NCI-H1694 (cell line): Measurements from ENCODE around the gene LRGUK.
"Not testable (repeated sequence)": the region's sequence is repeated elsewhere in the genome, so short reads cannot be mapped to it uniquely, and the experiment has no call there.

Source experiments
- DNase-seq: peaks from one replicate; lab custom pipeline; 2025; lab: John Stamatoyannopoulos, UW

Gene LRGUK

DNA sequence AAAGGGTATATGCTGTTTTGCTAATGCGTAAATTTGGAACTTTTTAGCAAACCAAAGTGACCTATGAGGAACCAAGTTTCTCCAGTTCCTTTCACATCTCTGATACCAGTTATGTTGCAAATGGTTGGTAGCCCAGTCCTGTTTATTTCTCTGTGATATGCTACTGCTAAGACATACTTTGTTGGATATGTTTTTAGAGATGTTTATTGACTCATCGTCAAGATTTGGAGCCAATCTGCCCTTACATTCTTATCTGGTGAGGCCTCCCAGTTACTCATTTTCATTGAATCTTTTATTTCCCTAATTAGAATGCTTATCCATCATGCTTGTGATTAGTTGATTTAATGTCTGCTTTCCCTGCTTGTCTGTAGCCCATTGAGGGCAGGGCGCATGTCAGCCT is 58.9 kb downstream of the LRGUK start:
- no peak for DNase-seq

GRCh38 chr7:134186801-134187200 is 59.7 kb downstream of the LRGUK start:
- DNase-seq = no peak

DNA sequence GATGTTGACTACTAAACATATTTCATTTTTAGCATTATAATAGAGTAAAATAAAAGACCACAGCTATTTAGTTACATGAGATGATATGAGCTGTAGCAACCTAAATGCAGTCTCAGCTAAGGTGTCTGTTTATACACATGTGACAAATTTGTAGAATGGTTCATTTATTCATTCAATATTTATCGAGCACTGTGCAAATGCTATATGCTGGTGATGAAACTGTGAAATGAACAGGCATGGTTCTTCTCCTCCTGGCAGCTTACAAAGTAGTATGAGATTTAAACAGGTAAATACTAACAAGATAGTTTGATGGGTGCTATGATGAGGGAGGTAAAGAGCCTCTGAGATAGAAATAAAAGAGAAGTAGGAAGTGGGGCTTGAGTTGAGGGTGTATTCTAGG is 60.8 kb downstream of the LRGUK start:
- DNase-seq = no peak

- no peak for DNase-seq
These were observed 61.2 kb downstream of the LRGUK start for GRCh38 chr7:134188311-134188710.

- DNase-seq = no peak
These were observed 62.4 kb downstream of the LRGUK start for GRCh38 chr7:134189559-134189958.

DNA sequence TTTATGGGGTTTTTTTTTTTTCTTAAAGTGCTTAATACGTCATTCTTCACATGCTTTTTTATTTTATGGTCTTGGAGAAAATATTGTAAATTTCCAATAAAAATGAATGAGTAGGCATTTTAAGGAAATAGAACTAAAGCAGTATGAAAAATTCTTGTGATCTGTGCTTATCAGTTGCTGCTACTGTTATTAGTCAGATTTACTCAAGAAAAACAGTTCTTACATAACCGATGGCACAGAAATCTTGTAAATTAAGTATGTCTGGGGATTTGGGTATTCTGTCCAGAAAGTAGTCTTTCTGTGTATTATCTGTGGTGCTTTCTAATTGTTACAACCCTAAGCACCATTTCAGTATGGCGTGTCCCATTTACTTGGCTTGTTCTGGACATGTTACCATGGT is 64.7 kb downstream of the LRGUK start:
- DNase-seq = no peak

DNA sequence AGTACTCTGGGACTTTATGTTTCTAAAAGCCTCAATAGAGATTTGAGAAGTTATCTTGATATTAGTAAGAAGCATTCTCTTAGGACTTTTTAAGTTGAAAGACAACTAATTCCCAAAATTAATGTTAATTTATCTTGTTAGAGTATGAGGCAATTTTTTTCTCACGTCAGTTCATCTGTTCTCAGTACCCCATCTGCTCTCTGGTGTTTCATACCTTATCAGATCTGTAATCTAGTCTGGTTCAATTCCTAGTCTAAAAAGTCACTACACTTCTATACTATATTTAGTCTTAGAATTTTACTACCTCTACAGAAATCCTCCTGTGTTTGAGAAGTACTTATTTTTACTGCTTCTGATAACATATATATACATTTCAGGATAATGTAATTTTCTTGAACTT is 66.1 kb downstream of the LRGUK start:
- DNase-seq = no peak

GRCh38 chr7:134195252-134195651 is 68.1 kb downstream of the LRGUK start:
- DNase-seq = no peak

- DNase-seq = no peak
These were observed 69.3 kb downstream of the LRGUK start for GRCh38 chr7:134196439-134196838.

- DNase-seq = no peak
These were observed 70.2 kb downstream of the LRGUK start for GRCh38 chr7:134197345-134197744.

DNA sequence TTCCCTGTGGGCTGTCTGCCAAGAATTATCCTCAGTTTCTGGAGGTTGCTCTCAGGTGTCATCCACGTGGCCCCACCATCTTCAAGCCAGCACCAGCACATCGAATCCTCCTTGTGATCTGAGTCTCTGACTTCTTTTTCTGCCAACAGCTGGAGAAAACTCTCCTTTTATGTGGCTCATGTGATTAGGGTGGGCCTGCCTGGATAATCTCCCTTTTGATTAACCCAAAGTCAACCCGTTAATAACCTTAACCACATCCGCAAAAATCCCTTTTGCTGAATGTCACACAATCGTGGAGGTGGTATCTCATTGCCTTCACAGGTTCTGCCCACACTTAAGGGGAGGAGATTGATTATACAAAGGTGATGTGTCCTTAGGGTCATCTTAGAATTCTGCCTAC is 73.8 kb downstream of the LRGUK start:
- DNase-seq = no peak

DNA sequence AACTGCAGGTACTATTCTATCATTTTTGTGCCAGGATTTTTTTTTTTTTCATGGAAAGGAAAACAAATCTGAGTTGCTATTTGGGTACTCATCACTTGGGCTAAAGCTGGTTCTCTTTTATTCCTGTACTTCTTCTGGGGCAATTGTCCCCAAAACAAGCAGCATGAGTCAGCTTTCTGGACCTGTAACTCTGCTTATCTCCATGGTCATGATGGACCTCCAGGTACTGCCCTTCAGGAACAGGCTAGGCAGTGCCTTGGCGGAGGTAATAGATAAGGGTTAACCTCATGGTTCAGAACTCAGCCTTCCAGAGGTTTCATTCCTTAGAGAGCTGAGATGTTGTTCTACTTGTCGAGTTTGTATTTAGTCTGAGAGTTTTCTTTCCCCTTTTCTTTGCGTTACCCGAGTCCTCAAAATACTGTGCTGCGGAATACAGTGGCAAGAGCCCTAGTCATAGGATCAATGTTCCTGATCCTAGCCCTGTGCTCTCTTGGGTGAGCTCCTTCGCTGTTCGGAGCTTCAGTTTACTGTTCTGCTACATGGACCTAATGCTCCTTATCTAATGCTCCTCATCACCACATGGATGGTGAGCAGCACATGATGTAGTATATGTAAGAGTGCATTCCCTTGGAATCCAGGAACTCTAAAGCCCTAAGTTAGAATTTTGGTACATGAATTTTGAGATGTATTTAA is 74.6 kb downstream of the LRGUK start:
- no peak for DNase-seq

GRCh38 chr7:134203186-134203889 is 76.2 kb downstream of the LRGUK start:
- no peak for DNase-seq

DNA sequence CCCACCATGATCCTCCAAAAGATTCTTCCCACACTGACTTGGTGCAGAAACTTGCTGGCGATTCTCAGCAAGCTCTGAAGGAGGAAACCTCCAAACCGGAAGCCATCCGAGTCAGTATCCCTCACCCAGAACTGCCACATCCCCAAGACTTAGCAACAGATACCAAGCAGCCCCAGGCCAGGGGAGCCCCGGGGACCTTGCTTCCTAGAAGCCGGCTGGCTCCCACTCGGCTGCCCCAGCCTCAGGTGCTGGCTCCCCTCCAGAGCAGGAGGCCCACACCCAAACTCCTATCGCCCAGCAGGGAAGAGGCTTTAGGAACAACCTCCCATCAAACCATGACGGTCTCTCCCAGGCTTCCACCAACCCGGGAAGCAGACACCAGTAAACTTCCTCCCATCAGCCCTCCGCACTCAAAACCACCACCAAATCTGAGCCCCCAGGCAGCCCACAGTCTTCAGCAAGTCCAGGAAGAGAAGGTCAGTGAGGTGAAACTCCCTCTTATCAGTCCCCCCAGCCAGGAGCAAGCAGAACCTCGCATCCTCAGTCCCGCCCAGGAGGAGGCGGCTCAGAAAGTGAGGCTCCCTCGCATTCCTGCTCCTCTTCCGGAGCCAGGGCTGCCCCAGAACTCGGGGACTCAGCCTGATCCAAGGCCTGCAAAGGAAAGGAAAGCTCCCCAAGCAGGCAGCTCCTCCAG is 82.3 kb downstream of the LRGUK start:
- no peak for DNase-seq

DNA sequence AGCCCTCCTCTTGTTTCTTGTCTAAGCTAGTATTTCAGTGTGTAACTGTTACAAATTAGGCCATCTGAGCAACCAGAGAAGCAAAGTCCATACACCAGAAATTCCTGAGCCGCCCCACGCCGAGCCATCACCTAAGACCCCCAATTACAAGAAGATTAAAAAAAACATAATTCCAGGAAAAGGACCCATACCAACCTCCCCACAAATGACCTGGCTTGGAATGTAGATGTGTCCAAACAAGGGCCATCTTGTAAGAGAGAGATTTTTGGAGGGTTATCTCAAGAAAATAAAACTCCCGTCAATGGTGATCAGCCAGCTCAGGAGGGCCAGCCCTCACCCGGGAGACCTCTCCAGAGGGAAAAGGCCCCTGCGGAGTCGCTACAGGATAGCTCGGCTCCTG is 83.1 kb downstream of the LRGUK start:
- DNase-seq = no peak

DNA sequence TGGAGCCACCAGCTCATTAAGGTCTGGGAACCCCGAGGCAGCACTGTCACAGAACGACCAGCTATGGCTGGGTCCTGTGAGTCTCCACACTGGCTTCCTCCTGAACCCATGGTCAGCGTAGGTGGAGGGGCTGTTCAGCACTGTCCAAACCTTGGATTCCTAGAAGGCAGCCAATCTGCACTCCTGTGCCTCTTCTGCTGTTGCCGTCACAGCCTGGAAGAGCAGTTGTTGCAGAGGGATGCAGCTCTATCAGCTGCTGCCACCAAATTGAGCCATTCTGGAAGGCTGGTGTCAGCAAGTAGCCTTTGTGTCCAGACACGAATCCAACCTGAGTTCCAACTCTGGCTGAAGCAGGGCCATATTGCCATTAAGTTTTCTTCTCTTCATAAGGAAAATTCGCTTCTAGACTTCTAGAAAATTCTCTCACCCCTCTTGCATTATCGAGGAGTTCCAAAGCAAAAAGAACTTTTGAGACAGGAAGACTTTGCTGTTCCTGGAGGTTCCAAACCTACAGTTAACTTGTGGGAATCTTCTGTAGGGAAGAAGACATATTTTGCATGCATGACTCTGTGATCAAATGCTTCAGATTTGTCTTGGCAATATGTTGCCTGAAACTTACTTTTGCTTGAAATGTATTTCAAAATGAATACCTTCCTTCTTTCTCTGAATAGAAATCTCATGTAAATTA is 84.0 kb downstream of the LRGUK start:
- DNase-seq = no peak

GRCh38 chr7:134211817-134212216 is 84.7 kb downstream of the LRGUK start:
- DNase-seq = no peak

- DNase-seq = no peak
These were observed 85.7 kb downstream of the LRGUK start for GRCh38 chr7:134212576-134213546.

- no peak for DNase-seq
These were observed 93.1 kb downstream of the LRGUK start for GRCh38 chr7:134220236-134220635.

GRCh38 chr7:134231296-134231695 is 104.2 kb downstream of the LRGUK start:
- DNase-seq = not testable (repeated sequence)

GRCh38 chr7:134234216-134234615 is 107.1 kb downstream of the LRGUK start:
- no peak for DNase-seq
